Ovary (tissue), 9 donors: Measurements from ENCODE around the gene SPPL2C. TPM values are rescaled to one million over a fixed set of nuclear protein-coding genes. Genes with fewer than 3 reads are reported as not detected.

Source experiments
- DNase-seq, 5 donors: peaks; one replicate each; pipeline ENCODE4 v3.0.0-alpha.2; 2019 to 2020
- H3K27ac ChIP-seq, 2 donors: fragments of 200-600 bp; one replicate each; pipeline versions ENCODE4 v1.5.1 to v1.8.0; 2019 to 2022
- H3K27me3 ChIP-seq: fragments of 200-600 bp; one replicate; pipeline ENCODE4 v1.8.0; 2022
- H3K36me3 ChIP-seq: fragments of 200-600 bp; sonication (generic); one replicate; pipeline ENCODE4 v1.5.1; 2019
- H3K4me1 ChIP-seq: one replicate; pipeline ENCODE4 v1.8.1; 2013; ENCODE audit warnings: mild to moderate bottlenecking, moderate library complexity; ENCODE audit not compliant: insufficient read depth
- H3K4me3 ChIP-seq: fragments of 200-600 bp; sonication (generic); one replicate; pipeline ENCODE4 v1.5.1; 2017
- H3K9me3 ChIP-seq, 2 donors: fragments of 200-600 bp in 1 of 2; sonication (generic) in 1 of 2; one replicate each; pipeline versions ENCODE4 v1.5.1 to v1.8.1; 2013 to 2019; ENCODE audit warnings: mild to moderate bottlenecking in 1 of 2, moderate library complexity in 1 of 2
- EP300 ChIP-seq: sonication (generic); formaldehyde crosslinking; IDR thresholded peaks from one replicate; pipeline ENCODE4 v1.6.1; 2017; ENCODE audit warnings: antibody characterized with exemption
- POLR2A ChIP-seq: fragments of 450-650 bp; IDR thresholded peaks from one replicate; pipeline ENCODE4 v1.6.1; 2017; ENCODE audit warnings: antibody characterized with exemption, mild to moderate bottlenecking, moderate library complexity
- WGBS, 3 donors: extraction: QIAGEN DNeasy Blood & Tissue Kit in 1 of 3; methylation state at CpG; one replicate each; pipeline versions ENCODE4 v1.1.5 to v1.1.7; 2013 to 2017; 5-methylcytosine and 5-hydroxymethylcytosine counted together
- intact Hi-C, 4 donors: fragments of 100-400 bp; cut with DNase I; formaldehyde crosslinking; loops; one replicate each; pipeline versions ENCODE4 v1.11.0 to v1.15.1; 2022 to 2023
- polyA plus RNA-seq, 2 donors: library from polyadenylated mRNA; stranded (reverse); fragments of 200-250 nt in 1 of 2; fragments of 350-450 nt in 1 of 2; fragmentation: Illumina TruSeq in 1 of 2; extraction: RNeasy Lipid Tissue Mini Kit (QIAGEN cat#74804) in 1 of 2; gene quantifications; one replicate each; pipeline ENCODE4 v1.2.3, GENCODE V29; 2013 to 2014
- total RNA-seq, 7 donors: library from RNA; depleted of rRNA in 2 of 7; stranded (reverse); fragments of >200 nt in 2 of 7; fragmentation: NEBNext Ultra II Directional in 3 of 7; extraction: Animal tissue kit (Norgen Biotek cat#: 25700) in 3 of 7; gene quantifications; one replicate each; pipeline versions ENCODE4 v1.1.0 to v1.2.4, GENCODE V29; 2016 to 2023
- TF ChIP-seq, protein P1 (sequence below), 3 donors: fragments of 450-650 bp in 2 of 3; fragments of 200-600 bp in 1 of 3; IDR thresholded peaks; one replicate each; pipeline versions ENCODE4 v1.5.1 to v1.8.0; 2016 to 2022; ENCODE audit warnings: antibody characterized with exemption in 3 of 3, mild to moderate bottlenecking in 1 of 3
- donor health status: DM: no; HTN: no; CAD: no; lungs with moderate emphysema.
- donor health status: DM: no; HTN: no; CAD: no.
- donor health status: Bipolar disorder and iron deficiency.
- donor health status: DM: yes; HTN: yes; CAD: no.
- donor health status: DM: no; HTN: no; CAD: no.
- donor health status: DM: yes; HTN: yes; CAD: no.

Gene SPPL2C
- total and polyA plus RNA-seq, 9 donors: not detected

DNA sequence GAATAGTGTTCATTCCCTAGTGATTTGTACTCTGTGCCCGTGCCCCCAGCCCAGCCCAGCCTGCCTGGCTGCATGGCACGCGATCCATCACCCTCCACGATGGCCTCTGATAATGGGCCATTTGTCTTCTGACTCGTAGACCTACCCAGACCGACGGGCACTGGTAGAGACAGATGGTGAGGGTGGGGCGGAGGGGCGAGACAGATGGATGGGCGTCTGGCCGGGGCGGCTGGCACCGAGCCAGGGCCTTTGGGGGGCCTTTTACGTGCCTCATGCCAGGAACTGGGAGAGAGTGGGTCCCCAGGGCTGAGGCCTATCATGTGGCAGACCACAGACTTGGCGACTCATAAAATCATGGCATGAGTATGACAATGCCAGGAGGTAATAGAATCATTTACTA lies 35.2 kb upstream of the SPPL2C start:
- H3K4me1 ChIP-seq: no peaks in the 10 kb centered on the region
- H3K4me3 ChIP-seq: no peak overlapping the region
- intact Hi-C loops: no loop called here
- no peaks in the 10 kb centered on the region for H3K36me3 ChIP-seq
- no peak for DNase-seq
- 58 to 78% (median 58%) methylated on average over 15 of the region's 15 CpGs for WGBS, 3 donors
- H3K9me3 ChIP-seq: no peaks in the 10 kb centered on the region
- no peaks in the 10 kb centered on the region for H3K27me3 ChIP-seq
- TF ChIP-seq POLR2A (no peak), EP300 (no peak)
- TF ChIP-seq, protein P1, sequence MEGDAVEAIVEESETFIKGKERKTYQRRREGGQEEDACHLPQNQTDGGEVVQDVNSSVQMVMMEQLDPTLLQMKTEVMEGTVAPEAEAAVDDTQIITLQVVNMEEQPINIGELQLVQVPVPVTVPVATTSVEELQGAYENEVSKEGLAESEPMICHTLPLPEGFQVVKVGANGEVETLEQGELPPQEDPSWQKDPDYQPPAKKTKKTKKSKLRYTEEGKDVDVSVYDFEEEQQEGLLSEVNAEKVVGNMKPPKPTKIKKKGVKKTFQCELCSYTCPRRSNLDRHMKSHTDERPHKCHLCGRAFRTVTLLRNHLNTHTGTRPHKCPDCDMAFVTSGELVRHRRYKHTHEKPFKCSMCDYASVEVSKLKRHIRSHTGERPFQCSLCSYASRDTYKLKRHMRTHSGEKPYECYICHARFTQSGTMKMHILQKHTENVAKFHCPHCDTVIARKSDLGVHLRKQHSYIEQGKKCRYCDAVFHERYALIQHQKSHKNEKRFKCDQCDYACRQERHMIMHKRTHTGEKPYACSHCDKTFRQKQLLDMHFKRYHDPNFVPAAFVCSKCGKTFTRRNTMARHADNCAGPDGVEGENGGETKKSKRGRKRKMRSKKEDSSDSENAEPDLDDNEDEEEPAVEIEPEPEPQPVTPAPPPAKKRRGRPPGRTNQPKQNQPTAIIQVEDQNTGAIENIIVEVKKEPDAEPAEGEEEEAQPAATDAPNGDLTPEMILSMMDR (IDR thresholded peaks at IDR 0.05): no peak
- H3K27ac ChIP-seq: no peak overlapping the region

DNA sequence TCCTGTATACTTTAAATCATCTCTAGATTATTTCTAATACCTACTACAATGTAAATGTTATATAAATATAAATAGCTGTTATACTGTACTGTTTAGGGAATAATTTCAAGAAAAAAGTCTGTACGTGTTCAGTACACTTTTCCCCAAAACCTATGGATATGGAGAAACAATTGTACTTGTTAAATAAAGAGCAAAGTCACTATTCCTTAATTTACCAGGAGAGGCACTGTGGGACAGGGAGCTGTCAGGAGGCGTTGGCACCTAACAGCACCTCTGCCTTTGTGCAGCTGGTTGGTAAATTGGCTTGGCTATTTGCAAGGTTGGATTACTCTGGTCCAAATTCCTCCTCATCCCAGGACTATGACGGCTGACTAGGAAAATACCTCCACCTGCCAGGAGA lies 32.6 kb upstream of the SPPL2C start:
- Histone ChIP-seq H3K9me3 (no peaks in the 10 kb centered on the region), H3K27ac (no peak overlapping the region), H3K36me3 (no peaks in the 10 kb centered on the region), H3K27me3 (no peaks in the 10 kb centered on the region), H3K4me1 (no peaks in the 10 kb centered on the region), H3K4me3 (no peak overlapping the region)
- no peak for DNase-seq
- intact Hi-C loops: no loop called here
- 57 to 72% (median 63%) methylated on average over 3 of the region's 3 CpGs for WGBS, 3 donors
- TF ChIP-seq, protein P1 (IDR thresholded peaks at IDR 0.05): no peak
- no peak for TF ChIP-seq EP300
- no peak for TF ChIP-seq POLR2A

DNA sequence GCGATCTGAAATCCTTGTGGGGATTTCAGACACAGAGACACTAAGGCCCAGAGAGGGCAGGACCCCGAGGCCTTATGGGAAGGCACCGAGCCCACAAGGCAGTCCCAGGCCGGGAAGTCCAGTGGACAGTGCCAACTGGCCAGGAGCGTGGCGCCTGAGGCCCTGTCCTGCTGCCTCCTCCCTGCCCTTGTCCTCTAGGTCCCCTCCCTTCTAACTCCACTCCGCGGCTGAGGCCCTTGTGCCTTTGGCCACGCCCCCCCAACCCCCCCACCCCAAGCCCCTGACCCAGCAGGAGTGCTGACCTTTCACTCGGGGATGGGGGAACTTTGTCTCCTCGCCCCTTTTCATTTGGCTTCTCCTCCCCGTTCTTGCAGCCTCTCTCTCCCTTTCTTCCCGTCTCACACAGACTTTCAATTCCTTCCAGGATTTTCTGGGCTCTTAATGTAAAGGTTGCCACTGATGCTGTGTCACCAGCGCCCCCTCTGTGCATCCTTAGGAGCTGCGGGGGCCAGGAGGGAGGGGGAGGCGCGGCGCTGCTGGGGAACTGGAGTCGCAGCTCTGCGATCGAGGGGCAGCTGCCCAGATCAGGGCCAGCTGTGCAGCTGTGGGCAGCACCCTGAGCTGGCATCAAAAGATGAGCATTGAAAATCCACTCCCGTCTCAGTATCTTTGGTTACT lies 31.5 kb upstream of the SPPL2C start:
- 22 to 28% (median 23%) methylated on average over 22 of the region's 22 CpGs for WGBS, 3 donors
- Histone ChIP-seq H3K27ac (no peak overlapping the region), H3K4me3 (no peak overlapping the region), H3K9me3 (no peaks in the 10 kb centered on the region), H3K4me1 (no peaks in the 10 kb centered on the region), H3K36me3 (no peaks in the 10 kb centered on the region), H3K27me3 (no peaks in the 10 kb centered on the region)
- no peak for DNase-seq
- no peak for TF ChIP-seq POLR2A
- TF ChIP-seq, protein P1 (IDR thresholded peaks at IDR 0.05): no peak
- intact Hi-C loops: no loop called here

DNA sequence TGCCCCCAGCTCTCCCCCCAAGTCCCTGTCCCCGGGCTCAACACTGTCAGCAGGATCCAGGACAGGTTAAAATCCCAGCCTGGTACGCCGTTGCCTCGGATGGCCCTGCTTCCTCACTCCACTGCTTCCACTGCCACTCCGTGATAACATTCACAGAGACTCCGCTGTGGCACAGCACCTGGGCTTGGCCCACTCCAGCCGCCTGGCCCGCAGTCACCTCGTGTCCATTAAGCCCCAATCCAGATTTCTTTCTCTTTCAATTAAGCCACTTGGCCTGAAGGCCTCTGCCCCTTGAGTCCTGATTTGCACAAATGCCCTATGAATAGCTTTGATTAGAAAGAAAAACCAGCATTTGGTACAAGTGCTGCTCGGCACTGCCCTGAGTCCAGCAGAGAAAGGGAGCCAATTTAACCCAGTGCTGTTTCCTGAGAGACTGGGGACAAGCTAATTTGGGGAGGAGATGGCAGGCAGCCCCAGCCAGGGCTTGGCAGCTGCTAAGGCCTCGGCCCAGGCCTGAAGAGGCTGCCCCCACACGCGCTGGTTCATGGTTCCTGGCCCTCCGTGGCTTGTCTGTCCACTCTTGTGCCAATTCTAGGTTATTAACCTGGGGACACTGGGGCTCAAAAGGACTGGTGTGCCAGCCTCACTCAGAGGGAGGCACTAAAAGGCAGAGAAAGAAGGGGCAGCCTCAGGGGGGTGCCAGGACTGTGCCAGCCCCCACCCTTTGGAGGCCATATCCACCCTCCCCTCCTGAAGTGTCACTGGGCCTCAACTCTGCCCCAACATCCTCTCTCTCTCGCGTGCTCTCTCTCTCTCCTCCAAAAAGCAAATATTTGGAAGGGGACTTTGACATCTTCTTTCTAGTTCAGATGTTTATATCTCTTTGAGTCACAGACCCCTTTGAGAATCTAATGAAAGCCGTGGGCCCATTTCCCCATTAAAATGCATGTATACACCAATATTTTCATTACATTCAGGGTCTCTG lies 29.8 kb upstream of the SPPL2C start:
- DNase-seq: no peak

More for the DNA sequence above, 29.8 kb upstream of the SPPL2C start:
- no peak overlapping the region for H3K4me3 ChIP-seq
- TF ChIP-seq POLR2A (no peak), EP300 (no peak)
- TF ChIP-seq, protein P1 (IDR thresholded peaks at IDR 0.05): no peak
- WGBS, 3 donors: 77 to 83% (median 81%) methylated on average over 17 of the region's 17 CpGs
- H3K4me1 ChIP-seq: no peaks in the 10 kb centered on the region
- no peak overlapping the region for H3K27ac ChIP-seq
- intact Hi-C loops: no loop called here
- no peaks in the 10 kb centered on the region for H3K36me3 ChIP-seq
- H3K27me3 ChIP-seq: no peaks in the 10 kb centered on the region
- no peaks in the 10 kb centered on the region for H3K9me3 ChIP-seq
